Stomach (tissue), 9 donors: Measurements from ENCODE around the gene GDNF. TPM values are rescaled to one million over a fixed set of nuclear protein-coding genes. Genes with fewer than 3 reads are reported as not detected.

Source experiments
- DNase-seq, 2 donors: peaks; one replicate each; pipeline versions ENCODE4 v3.0.0 to v3.0.0-alpha.2; 2013 to 2019
- H3K27ac ChIP-seq, 5 donors: fragments of 200-600 bp in 4 of 5; sonication (generic) in 4 of 5; one replicate each; pipeline ENCODE4 v1.5.1; 2013 to 2019; ENCODE audit warnings: mild to moderate bottlenecking in 1 of 5, moderate library complexity in 1 of 5
- H3K27me3 ChIP-seq, 3 donors: fragments of 200-600 bp; sonication (generic); one replicate each; pipeline ENCODE4 v1.5.1; 2017 to 2019; ENCODE audit warnings: mixed run types in 1 of 3
- H3K36me3 ChIP-seq, 4 donors: fragments of 200-600 bp; sonication (generic); 1 replicate in 3 of 4; 2 replicates in 1 of 4; pipeline ENCODE4 v1.5.1; 2016 to 2019
- H3K4me1 ChIP-seq, 4 donors: fragments of 200-600 bp; sonication (generic); one replicate each; pipeline ENCODE4 v1.5.1; 2016 to 2019
- H3K4me3 ChIP-seq, 4 donors: fragments of 200-600 bp; sonication (generic) in 3 of 4; one replicate each; pipeline ENCODE4 v1.5.1; 2016 to 2019; ENCODE audit warnings: mild to moderate bottlenecking in 1 of 4
- H3K9me3 ChIP-seq, 4 donors: fragments of 200-600 bp; sonication (generic); one replicate each; pipeline ENCODE4 v1.5.1; 2016 to 2019
- EP300 ChIP-seq: sonication (generic); formaldehyde crosslinking; IDR thresholded peaks from one replicate; pipeline ENCODE4 v1.6.1; 2017; ENCODE audit warnings: antibody characterized with exemption
- POLR2A ChIP-seq, 4 donors: fragments of 450-650 bp; IDR thresholded peaks; one replicate each; pipeline ENCODE4 v1.6.1; 2016; ENCODE audit warnings: antibody characterized with exemption in 4 of 4, control low read depth in 2 of 4, mild to moderate bottlenecking in 1 of 4, moderate library complexity in 1 of 4
- POLR2AphosphoS5 ChIP-seq, 3 donors: sonication (generic); formaldehyde crosslinking; IDR thresholded peaks; one replicate each; pipeline ENCODE4 v1.6.1; 2016; ENCODE audit warnings: antibody characterized with exemption in 3 of 3
- WGBS, 5 donors: extraction: QIAGEN DNeasy Blood & Tissue Kit in 3 of 5; methylation state at CpG; one replicate each; pipeline versions ENCODE4 v1.1.5 to v1.1.7; 2013 to 2018; 5-methylcytosine and 5-hydroxymethylcytosine counted together
- intact Hi-C: fragments of 100-400 bp; cut with DNase I; formaldehyde crosslinking; loops from one replicate; pipeline ENCODE4 v1.15.1; 2023; ENCODE audit warnings: low total_unique reads
- polyA plus RNA-seq, 3 donors: library from polyadenylated mRNA; stranded (reverse); fragments of 200-250 nt; gene quantifications; one replicate each; pipeline ENCODE4 v1.2.3, GENCODE V29; 2013
- total RNA-seq, 5 donors: library from RNA; depleted of rRNA; stranded (reverse); fragments of >200 nt; gene quantifications; one replicate each; pipeline versions ENCODE4 v1.1.0 to v1.2.3, GENCODE V29; 2014 to 2016
- TF ChIP-seq, protein P1 (sequence below), 7 experiments: fragments of 450-650 bp in 4 of 7; fragments of 200-600 bp in 3 of 7; sonication (generic) in 3 of 7; IDR thresholded peaks; one replicate each; pipeline ENCODE4 v1.5.1; 2016 to 2019; ENCODE audit warnings: antibody characterized with exemption in 7 of 7, control low read depth in 2 of 7, mild to moderate bottlenecking in 1 of 7
- donor health status: healthy with polysubstance abuse.
- donor health status: Bipolar disorder and iron deficiency.
- donor health status: healthy.

GDNF gene
- total and polyA plus RNA-seq, 8 donors = 0.29 to 1.1 (median 0.73) TPM; not detected in 2

GRCh38 chr5:37772255-37772654 is 67.6 kb downstream of the GDNF start:
- intact Hi-C loops = no loop called here
- Histone ChIP-seq H3K27ac (no peak overlapping the region), H3K4me3 (no peak overlapping the region), H3K9me3 (peaks cover 0 to 16% (median 9%) of the 10 kb centered on the region in 4 donors), H3K4me1 (peaks cover 0 to 4% (median 0%) of the 10 kb centered on the region in 4 donors), H3K36me3 (no peaks in the 10 kb centered on the region), H3K27me3 (no peaks in the 10 kb centered on the region)
- DNase-seq = no peak
- no peak for TF ChIP-seq EP300
- no peak for TF ChIP-seq POLR2A (IDR thresholded peaks at IDR 0.05)
- TF ChIP-seq, protein P1, sequence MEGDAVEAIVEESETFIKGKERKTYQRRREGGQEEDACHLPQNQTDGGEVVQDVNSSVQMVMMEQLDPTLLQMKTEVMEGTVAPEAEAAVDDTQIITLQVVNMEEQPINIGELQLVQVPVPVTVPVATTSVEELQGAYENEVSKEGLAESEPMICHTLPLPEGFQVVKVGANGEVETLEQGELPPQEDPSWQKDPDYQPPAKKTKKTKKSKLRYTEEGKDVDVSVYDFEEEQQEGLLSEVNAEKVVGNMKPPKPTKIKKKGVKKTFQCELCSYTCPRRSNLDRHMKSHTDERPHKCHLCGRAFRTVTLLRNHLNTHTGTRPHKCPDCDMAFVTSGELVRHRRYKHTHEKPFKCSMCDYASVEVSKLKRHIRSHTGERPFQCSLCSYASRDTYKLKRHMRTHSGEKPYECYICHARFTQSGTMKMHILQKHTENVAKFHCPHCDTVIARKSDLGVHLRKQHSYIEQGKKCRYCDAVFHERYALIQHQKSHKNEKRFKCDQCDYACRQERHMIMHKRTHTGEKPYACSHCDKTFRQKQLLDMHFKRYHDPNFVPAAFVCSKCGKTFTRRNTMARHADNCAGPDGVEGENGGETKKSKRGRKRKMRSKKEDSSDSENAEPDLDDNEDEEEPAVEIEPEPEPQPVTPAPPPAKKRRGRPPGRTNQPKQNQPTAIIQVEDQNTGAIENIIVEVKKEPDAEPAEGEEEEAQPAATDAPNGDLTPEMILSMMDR (IDR thresholded peaks at IDR 0.05) = no peak
- no peak for TF ChIP-seq POLR2AphosphoS5 (IDR thresholded peaks at IDR 0.05)
- WGBS, 5 donors = 82 to 98% (median 86%) methylated on average over 2 of the region's 2 CpGs

- Histone ChIP-seq H3K27ac (peak overlapping the region in 2 of 5 donors; percentile 31 to 48), H3K4me3 (no peak overlapping the region), H3K36me3 (no peaks in the 10 kb centered on the region), H3K27me3 (no peaks in the 10 kb centered on the region), H3K9me3 (peaks cover 0 to 16% (median 9%) of the 10 kb centered on the region in 4 donors), H3K4me1 (peaks cover 0 to 4% (median 0%) of the 10 kb centered on the region in 4 donors)
- 46 to 91% (median 65%) methylated on average over 2 of the region's 2 CpGs for WGBS, 5 donors
- intact Hi-C loops = no loop called here
- TF ChIP-seq EP300 = no peak
- TF ChIP-seq POLR2A (IDR thresholded peaks at IDR 0.05) = no peak
- TF ChIP-seq POLR2AphosphoS5 (IDR thresholded peaks at IDR 0.05) = peak in 1 of 3 donors; percentile 12
- TF ChIP-seq, protein P1 (IDR thresholded peaks at IDR 0.05) = no peak
- DNase-seq = no peak
Observed at GRCh38 chr5:37771731-37772130, 68.1 kb downstream of the GDNF start.

GRCh38 chr5:37771203-37771611 is 68.6 kb downstream of the GDNF start:
- no peaks in the 10 kb centered on the region for H3K36me3 ChIP-seq
- H3K27ac ChIP-seq = peak overlapping the region in 2 of 5 donors; percentile 31 to 48

DNA sequence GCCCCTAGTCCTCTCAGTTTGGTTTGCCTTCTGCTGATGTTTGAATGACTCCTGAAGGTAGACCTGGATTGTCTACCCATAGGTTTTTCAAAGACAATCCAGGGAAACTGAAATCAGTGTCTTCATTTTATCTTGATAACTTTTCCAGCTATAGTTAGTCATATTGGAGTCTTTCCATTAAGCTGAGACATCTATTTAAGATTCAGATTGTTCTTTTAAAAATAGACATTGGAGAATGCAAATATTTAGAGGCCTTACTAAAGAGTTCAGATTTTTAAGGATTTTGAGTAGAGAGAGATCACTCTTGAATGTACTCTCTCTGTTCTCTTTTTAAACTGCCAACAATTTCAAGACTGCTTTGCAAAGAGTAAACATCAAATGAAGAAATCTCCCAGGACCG is 69.1 kb downstream of the GDNF start:
- Histone ChIP-seq H3K27ac (peak overlapping the region in 2 of 5 donors; percentile 31 to 48), H3K36me3 (no peaks in the 10 kb centered on the region), H3K9me3 (peaks cover 0 to 16% (median 9%) of the 10 kb centered on the region in 4 donors), H3K27me3 (no peaks in the 10 kb centered on the region), H3K4me1 (peaks cover 0 to 4% (median 0%) of the 10 kb centered on the region in 4 donors), H3K4me3 (no peak overlapping the region)
- TF ChIP-seq POLR2AphosphoS5 (IDR thresholded peaks at IDR 0.05) (no peak), EP300 (no peak)
- TF ChIP-seq, protein P1 (IDR thresholded peaks at IDR 0.05) = no peak
- intact Hi-C loops = no loop called here
- 28 to 50% (median 34%) methylated on average over 1 of the region's 1 CpG for WGBS, 5 donors
- DNase-seq = no peak

More at GRCh38 chr5:37771203-37771611, 68.6 kb downstream of the GDNF start:
- peak in 1 of 2 donors; percentile 7 for DNase-seq
- H3K4me3 ChIP-seq = no peak overlapping the region
- TF ChIP-seq POLR2AphosphoS5 (IDR thresholded peaks at IDR 0.05) = no peak
- TF ChIP-seq POLR2A (IDR thresholded peaks at IDR 0.05) = no peak
- TF ChIP-seq, protein P1 (IDR thresholded peaks at IDR 0.05) = no peak
- no peak for TF ChIP-seq EP300
- 56 to 72% (median 69%) methylated on average over 3 of the region's 3 CpGs for WGBS, 5 donors
- H3K27me3 ChIP-seq = no peaks in the 10 kb centered on the region
- intact Hi-C loops = no loop called here
- peaks cover 0 to 16% (median 9%) of the 10 kb centered on the region in 4 donors for H3K9me3 ChIP-seq
- peaks cover 0 to 4% (median 0%) of the 10 kb centered on the region in 4 donors for H3K4me1 ChIP-seq
